Embryonic facial prominence (tissue), 1 donor: Measurements from ENCODE around the gene AQP9.

ENCODE experiments used
- DNase-seq: peaks from one replicate; pipeline ENCODE4 v3.0.0-alpha.2; 2016; ENCODE audit errors: extremely low spot score

AQP9 gene

GRCh38 chr15:58227706-58228543 lies 89.7 kb downstream of the AQP9 start:
- no peak for DNase-seq

GRCh38 chr15:58228718-58229117 lies 90.5 kb downstream of the AQP9 start:
- no peak for DNase-seq

- no peak for DNase-seq
Observed at GRCh38 chr15:58229297-58229768, 91.2 kb downstream of the AQP9 start.

DNA sequence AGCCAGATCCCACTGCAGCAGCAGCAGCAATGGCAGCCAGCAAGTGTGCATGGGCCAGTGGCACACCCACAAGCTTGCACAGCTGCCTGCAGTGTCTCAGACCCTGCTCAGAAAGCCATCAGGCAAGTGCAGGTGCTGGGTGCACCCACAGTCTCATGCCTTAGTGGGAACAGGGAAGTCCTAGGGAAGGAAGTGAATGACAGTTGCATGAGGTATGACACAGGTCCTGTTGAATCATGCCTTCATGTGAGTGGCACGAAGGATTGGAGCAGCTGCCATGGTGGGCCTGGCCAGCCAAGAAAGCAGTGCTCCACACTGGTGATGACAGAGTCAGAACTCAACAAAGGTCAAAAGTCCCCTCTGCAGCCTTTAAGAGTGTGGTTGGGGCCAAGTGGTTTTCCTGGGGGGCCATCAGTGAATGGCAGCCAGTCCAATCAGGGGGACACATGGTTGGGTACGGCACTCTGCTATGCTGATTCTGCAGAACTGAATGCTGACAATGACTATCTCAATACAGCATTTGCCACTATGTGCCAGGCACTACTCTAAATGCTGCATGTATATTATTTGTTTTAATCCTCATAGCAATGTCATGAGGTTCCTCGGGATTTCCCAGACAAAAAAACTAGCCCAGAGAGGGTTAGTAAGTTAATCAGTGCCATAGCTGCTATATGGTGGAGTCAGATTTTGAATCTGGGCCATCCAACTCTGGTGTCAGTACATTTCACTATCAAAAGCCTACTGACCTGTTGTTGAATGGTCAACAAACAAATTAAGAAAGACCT lies 94.3 kb downstream of the AQP9 start:
- no peak for DNase-seq

DNA sequence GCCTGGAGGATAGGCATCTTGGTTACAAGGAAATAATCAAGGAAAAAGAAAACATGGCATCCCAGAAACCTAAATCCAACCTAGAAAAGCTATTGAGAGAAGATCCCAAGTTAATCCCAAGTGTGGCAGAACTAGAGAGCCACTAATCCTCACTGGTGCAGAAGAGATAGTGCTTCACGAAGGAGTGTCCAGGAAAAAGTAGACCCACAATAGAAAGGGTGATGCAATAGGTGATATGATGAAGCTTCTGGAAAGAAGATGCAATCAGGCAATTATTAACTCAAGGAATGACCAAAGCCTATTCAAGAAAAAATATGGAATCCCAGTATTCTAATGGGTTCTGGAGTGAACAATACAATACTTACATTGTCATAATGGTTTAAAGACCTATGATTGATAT lies 95.2 kb downstream of the AQP9 start:
- DNase-seq = no peak
